Activated CD4-positive, alpha-beta T cell treated with anti-CD3 and anti-CD28 coated beads, Interleukin-2, Interleukin-4, amounts not matched to agents 100 ng/mL and 50 ng/mL, durations not matched to agents 16 hours and 8 hours (primary cell): ENCODE results near the gene STXBP1.

Experiments
- DNase-seq: peaks from one replicate; pipeline ENCODE4 v3.0.0-alpha.2; 2020; ENCODE audit warnings: low spot score

The STXBP1 gene

DNA sequence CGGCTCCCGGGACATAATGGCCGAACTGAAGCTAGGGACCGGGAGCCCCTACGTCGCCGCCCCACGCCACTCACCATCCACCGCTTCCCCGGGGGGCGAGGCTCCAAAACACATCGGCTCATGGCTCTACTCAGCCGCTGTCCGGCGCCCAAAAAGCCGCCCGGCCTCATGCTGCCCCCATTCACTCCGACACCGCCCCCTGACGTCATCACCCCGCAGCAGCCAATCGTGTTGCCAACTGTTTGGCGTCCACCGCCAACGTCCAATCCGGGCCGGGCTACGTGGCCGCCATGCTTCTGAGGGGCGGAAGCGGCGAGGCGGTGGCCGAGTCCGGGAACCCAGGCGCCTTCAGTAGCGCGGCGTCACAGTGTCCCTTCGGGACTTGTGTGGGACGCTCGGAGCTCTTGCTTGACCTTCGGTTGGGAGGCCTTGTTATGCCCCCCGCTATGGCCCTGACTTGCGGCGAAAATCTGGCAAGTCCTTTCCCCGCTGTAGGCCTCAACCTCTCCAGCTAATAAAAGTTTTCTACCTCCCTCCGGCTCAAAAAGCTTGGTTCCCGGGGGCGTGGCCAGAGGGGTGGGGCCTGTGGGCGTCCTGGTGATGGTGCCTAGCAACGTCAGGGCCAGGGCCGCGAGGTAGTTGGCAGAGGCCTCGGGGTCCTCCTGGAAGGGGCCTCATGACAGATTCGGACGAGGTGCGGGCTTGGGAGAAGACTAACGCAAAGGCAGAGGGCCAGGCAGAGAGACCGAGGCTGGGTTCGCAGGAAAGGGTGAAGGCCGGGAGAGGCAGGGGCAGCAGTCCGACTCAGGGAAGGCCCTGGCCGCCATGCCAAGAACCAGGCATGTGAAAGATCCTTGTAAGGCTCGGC is 103.6 kb downstream of the STXBP1 start, which contains the start of the genes PTRH1 and TTC16:
Gene PTRH1 (minus strand): TSS at position 194 of the 868 bp plus-strand sequence. CDS start 24 bp downstream, at position 170.
Gene TTC16 (plus strand): TSS at position 610 of the 868 bp plus-strand sequence. CDS start 67 bp downstream, at position 677.
- peak; percentile 97 for DNase-seq

GRCh38 chr9:127716412-127716811 is 104.3 kb downstream of the STXBP1 start:
- no peak for DNase-seq

- DNase-seq: no peak
Measured at GRCh38 chr9:127717766-127718165, 105.7 kb downstream of the STXBP1 start.

GRCh38 chr9:127720031-127720864 is 108.2 kb downstream of the STXBP1 start:
- no peak for DNase-seq

- DNase-seq: no peak
Measured at GRCh38 chr9:127720865-127721227, 108.8 kb downstream of the STXBP1 start.

GRCh38 chr9:127721391-127721821 is 109.3 kb downstream of the STXBP1 start:
- no peak for DNase-seq

DNA sequence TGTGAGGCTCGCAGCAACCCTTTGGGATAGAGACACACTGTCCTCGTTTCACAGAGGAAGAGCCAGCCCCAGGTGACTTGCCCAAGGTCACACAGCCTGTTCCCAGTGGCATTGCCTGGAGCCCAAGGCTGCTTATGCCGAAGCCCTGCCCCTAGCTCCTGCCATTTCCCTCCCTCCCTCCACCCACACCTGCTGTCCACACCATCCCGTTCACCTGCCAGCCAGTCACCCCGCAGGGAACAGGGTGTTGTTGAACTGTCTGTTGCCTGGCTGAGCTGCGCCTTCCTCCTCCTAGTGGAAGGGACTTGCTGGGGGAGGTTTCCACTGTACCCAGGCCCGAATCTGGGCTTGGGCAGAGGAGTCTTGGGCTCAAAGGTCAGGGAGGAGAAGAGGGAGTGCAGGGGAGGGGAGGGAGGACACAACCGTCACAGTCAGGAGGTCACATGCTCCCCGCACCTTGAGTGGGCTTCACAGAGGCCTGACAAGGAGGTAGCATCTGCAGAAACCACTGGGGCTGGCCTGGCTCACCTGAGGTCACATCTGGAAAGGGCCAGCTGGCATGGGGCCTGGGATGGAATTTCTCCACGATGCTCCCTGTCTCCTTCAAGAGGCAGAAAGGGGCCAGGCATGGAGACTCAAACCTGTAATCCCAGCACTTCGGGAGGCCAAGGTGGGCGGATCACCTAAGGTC is 110.1 kb downstream of the STXBP1 start:
- no peak for DNase-seq

GRCh38 chr9:127723013-127723412 is 110.9 kb downstream of the STXBP1 start:
- DNase-seq: no peak

- no peak for DNase-seq
Measured at GRCh38 chr9:127723444-127723843, 111.4 kb downstream of the STXBP1 start.

- no peak for DNase-seq
Measured at GRCh38 chr9:127724012-127724411, 111.9 kb downstream of the STXBP1 start.

- no peak for DNase-seq
Measured at GRCh38 chr9:127726871-127727270, 114.8 kb downstream of the STXBP1 start.

DNA sequence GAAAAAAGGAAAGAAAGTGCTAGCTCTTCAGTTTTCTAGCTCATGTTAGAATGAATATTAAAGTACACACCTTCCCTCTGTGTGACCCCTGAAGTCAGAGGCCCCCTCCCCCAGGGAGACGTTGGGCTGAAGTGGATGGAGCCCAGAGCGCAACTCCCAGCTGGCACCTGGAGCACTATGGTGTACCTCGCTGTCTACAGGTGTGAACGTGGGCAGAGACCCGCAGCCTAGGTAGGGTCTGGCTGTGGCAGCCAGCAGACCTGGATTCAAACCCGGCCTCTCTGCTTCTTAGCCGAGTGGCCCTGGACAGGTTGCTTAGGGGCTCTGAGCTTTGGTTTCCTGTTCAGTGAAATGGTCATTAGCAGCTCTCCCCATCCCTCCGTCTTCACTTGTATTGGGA is 116.7 kb downstream of the STXBP1 start:
- DNase-seq: no peak

DNA sequence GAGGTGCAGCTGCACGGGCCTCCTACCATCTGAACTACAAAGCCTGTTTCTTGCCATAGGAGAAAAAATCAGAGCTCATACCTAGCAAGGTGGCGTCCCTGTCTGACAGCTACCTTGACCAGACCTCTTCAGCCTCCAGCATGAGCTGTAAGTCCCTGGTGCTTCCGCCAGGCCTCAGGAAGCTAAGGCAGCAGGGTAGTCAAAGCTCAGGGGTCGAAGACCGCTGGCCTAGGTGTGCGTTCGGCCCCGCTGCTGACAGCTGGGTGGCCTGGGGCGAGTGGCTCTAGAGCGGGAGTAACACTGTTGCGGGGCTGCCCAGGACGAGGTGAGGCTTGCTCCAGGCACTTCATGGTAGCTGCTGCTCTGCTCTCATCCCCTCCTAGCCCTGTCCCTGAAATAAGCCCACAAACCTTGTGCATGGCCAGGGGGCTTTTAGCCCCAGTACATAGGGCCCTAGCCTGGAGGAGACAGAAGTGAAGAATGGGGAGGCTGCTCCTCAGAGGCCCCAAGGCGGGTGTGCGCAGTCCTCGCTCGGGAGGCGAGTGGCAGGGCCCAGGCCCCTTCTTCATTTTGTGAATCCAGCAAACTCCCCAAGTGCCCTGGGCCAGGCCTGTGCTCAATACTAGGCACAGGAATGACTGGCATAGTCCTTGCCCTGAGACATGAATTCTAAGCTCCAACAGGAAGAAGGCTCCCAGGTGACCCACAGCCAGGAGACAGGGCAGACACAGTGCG is 117.6 kb downstream of the STXBP1 start:
- no peak for DNase-seq

DNA sequence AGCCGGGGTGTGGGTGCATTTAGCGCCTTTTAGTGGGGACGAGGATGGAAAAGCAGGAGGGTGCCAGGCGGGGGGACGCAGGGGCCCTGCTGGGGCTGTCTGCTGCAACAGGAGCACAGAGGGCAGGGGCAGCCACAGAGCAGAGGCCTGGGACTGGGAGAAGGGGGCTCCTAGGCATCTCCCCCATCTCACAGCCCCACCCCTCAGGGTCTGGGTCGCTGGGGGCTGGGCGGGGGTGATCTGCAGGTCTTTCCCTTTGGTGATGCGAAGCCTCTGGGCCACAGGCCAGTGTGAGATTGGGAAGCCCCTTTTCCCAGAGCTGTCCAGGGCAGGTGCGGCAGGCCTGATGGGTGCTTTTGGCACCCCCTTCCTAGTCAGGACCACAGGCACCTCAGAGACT is 118.2 kb downstream of the STXBP1 start:
- DNase-seq: no peak

GRCh38 chr9:127730799-127731410 is 118.8 kb downstream of the STXBP1 start:
- no peak for DNase-seq

DNA sequence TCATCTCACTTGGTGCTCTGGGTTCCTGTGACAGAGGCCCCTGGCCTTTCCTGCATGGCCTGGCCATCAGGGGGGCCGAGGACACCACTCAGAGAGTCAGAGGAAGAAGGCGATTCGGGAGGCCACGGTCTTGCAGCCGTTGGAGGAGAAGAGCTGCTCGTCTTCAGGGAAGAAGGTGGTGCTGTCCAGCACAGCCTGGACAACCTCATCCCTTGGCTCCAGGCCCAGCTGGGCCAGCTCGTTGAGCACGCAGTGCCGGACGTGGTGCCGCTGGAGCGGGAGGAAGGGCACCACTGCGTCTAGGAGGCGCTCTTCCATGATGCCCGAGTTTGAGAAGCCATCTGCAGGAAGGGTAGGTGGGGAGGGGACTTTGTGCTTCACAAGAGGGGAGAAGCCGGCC is 119.9 kb downstream of the STXBP1 start:
- no peak for DNase-seq

GRCh38 chr9:127732444-127732843 is 120.4 kb downstream of the STXBP1 start:
- DNase-seq: no peak

- DNase-seq: no peak
Measured at GRCh38 chr9:127733614-127734013, 121.5 kb downstream of the STXBP1 start.

DNA sequence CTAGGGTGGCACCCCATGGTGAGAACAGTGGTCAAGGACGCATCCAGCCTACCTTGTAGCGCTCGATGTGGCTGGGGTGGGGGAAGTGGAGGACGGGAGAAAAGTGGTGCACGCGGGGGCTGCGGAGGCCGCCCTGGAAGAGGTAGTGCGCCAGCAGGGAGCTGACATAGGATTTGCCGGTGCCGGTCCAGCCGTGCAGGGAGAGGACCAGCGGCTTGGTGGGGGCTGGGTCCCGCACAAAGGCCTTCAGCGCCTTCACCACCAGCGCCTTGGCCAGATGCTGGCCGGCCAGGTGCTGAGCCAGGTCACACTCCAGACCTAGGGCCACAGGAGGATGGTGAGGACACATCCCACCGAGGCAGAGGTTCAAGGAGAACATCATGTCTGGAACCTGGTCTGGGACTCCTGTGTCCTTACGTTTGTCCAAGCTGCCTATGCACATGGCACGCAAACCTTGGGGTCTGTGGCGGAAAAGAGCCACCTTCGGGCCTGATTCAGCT is 122.2 kb downstream of the STXBP1 start:
- DNase-seq: no peak

DNA sequence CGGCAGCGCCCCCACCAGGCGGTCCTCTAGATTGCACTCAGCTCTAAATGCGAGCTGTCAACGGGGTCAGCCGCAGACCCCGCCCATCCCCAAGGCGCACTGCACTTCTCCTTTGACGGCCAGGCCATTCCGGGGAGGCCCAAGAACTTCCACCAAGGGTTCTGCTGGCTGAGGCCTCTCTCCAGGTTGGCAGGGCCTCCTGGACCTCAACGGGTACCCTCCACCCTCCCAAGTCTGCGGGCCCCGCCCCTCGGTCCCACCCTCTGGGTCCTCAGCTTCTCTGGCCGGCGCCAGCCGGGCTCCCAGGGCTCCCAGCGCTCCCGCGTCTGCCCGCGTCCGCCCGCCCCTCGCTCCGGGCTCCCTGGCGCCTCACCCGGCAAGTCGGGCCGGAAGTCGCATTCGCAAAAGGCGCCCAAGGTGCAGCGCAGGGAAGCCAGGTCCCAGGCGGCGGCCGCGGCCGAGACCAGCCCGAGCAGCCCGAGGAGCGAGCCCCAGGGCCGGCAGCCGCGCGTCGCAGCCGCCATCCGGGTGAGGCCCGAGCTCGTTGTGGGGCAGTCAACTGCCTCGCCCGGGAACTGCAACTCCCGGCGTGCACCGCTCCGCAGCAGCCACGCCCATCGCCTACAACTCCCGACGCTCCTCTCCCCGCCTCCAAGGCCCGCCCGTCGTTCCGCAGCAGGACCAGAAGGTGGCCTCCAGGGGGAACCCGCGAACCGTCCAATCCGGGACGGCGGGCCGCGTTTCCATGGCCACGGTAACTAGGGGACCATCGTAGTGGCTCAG is 122.9 kb downstream of the STXBP1 start, which contains the start of gene TOR2A:
Gene TOR2A (minus strand): TSS at position 548 of the 783 bp plus-strand sequence. CDS start 24 bp downstream, at position 524.
- peak; percentile 97 for DNase-seq
